Fibroblast of mammary gland (primary cell): ENCODE results near the gene GAL3ST1.

Experiments used
- DNase-seq: peaks from one replicate; pipeline ENCODE4 v3.0.0-alpha.2; 2010; ENCODE audit warnings: low read depth
- H3K4me3 ChIP-seq: 2 replicates; pipeline ENCODE4 v1.5.1; 2011; ENCODE audit warnings: low read depth, mild to moderate bottlenecking, low read length, moderate library complexity; ENCODE audit not compliant: control insufficient read depth
- TF ChIP-seq, protein P1 (sequence below): conservative IDR thresholded peaks from 2 replicates; pipeline ENCODE4 v1.5.1; 2011; ENCODE audit warnings: low read depth, low read length, inconsistent platforms; ENCODE audit not compliant: control insufficient read depth, insufficient read depth

Gene GAL3ST1

GRCh38 chr22:30507670-30508069 is 66.8 kb downstream of the GAL3ST1 start:
- H3K4me3 ChIP-seq = no peak overlapping the region
- TF ChIP-seq, protein P1, sequence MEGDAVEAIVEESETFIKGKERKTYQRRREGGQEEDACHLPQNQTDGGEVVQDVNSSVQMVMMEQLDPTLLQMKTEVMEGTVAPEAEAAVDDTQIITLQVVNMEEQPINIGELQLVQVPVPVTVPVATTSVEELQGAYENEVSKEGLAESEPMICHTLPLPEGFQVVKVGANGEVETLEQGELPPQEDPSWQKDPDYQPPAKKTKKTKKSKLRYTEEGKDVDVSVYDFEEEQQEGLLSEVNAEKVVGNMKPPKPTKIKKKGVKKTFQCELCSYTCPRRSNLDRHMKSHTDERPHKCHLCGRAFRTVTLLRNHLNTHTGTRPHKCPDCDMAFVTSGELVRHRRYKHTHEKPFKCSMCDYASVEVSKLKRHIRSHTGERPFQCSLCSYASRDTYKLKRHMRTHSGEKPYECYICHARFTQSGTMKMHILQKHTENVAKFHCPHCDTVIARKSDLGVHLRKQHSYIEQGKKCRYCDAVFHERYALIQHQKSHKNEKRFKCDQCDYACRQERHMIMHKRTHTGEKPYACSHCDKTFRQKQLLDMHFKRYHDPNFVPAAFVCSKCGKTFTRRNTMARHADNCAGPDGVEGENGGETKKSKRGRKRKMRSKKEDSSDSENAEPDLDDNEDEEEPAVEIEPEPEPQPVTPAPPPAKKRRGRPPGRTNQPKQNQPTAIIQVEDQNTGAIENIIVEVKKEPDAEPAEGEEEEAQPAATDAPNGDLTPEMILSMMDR = no peak
- no peak for DNase-seq

DNA sequence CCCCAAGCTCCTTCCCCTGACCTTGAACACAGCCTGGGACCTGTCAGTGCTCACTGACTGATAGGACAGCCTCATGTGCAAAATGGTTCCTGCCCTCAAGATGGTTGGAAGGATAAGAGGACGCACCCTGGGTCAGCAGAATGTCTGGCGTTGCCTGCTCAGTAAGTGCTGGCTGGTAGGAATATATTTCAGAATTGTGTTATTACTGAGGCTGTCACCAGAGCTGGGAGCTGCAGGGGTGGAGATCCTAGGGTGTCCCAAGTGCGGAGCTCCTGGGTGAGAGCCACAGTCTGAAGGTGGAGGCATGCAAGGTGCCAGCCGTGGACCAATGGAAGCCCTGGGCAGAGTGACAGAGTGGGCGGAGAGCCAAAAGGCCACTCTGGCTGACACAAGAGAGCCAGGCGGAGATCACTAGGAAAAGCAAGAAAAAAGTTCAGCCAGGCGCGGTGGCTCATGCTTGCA is 67.9 kb downstream of the GAL3ST1 start:
- no peak overlapping the region for H3K4me3 ChIP-seq
- no peak for DNase-seq
- TF ChIP-seq, protein P1 = no peak
